Ishikawa (cell line): ENCODE data around the gene WNT4.

Experiments
- CEBPB ChIP-seq: IDR thresholded peaks from 2 replicates; pipeline ENCODE4 v1.6.1; 2012
- CREB1 ChIP-seq: IDR thresholded peaks from 2 replicates; pipeline ENCODE4 v1.6.1; 2012; ENCODE audit warnings: low read depth
- EGR1 ChIP-seq: IDR thresholded peaks from 2 replicates; pipeline ENCODE4 v1.6.1; 2012
- EP300 ChIP-seq: IDR thresholded peaks from 2 replicates; pipeline ENCODE4 v1.6.1; 2012; ENCODE audit warnings: borderline replicate concordance
- FOXM1 ChIP-seq: IDR thresholded peaks from 2 replicates; pipeline ENCODE4 v1.6.1; 2012; ENCODE audit warnings: low read depth, borderline replicate concordance
- MAX ChIP-seq: IDR thresholded peaks from 2 replicates; pipeline ENCODE4 v1.6.1; 2012
- NFIC ChIP-seq: IDR thresholded peaks from 2 replicates; pipeline ENCODE4 v1.6.1; 2012
- RAD21 ChIP-seq: IDR thresholded peaks from 2 replicates; pipeline ENCODE4 v1.6.1; 2012; ENCODE audit warnings: low read depth
- REST ChIP-seq: IDR thresholded peaks from 2 replicates; pipeline ENCODE4 v1.6.1; 2012; ENCODE audit warnings: low read depth, mild to moderate bottlenecking
- TAF1 ChIP-seq: IDR thresholded peaks from 2 replicates; pipeline ENCODE4 v1.6.1; 2012; ENCODE audit warnings: low read depth, mild to moderate bottlenecking
- TCF12 ChIP-seq: IDR thresholded peaks from 2 replicates; pipeline ENCODE4 v1.6.1; 2012; ENCODE audit warnings: low read depth
- TEAD4 ChIP-seq: IDR thresholded peaks from 2 replicates; pipeline ENCODE4 v1.6.1; 2012
- USF1 ChIP-seq: IDR thresholded peaks from 2 replicates; pipeline ENCODE4 v1.6.1; 2012
- YY1 ChIP-seq: IDR thresholded peaks from 2 replicates; pipeline ENCODE4 v1.6.1; 2012; ENCODE audit warnings: low read depth
- ZBTB7A ChIP-seq: IDR thresholded peaks from 2 replicates; pipeline ENCODE4 v1.6.1; 2012; ENCODE audit warnings: low read depth

WNT4 gene

GRCh38 chr1:22123071-22123390, 19.9 kb downstream of the WNT4 start:
- no peak for TF ChIP-seq REST
- TF ChIP-seq EGR1: no peak

GRCh38 chr1:22122273-22123070, 20.4 kb downstream of the WNT4 start:
- no peak for TF ChIP-seq REST

- TF ChIP-seq RAD21: no peak
- no peak for TF ChIP-seq FOXM1
- no peak for TF ChIP-seq CEBPB
- no peak for TF ChIP-seq NFIC
- no peak for TF ChIP-seq EGR1
- no peak for TF ChIP-seq TEAD4
- TF ChIP-seq YY1: no peak
- TF ChIP-seq TCF12: no peak
- TF ChIP-seq TAF1: no peak
- TF ChIP-seq ZBTB7A: no peak
- no peak for TF ChIP-seq CREB1
- no peak for TF ChIP-seq USF1
- TF ChIP-seq MAX: no peak
- no peak for TF ChIP-seq EP300
- TF ChIP-seq REST: no peak
Measured at GRCh38 chr1:22121421-22121911, 21.4 kb downstream of the WNT4 start.

GRCh38 chr1:22120469-22120790, 22.5 kb downstream of the WNT4 start:
- TF ChIP-seq TAF1: no peak

- TF ChIP-seq ZBTB7A (no peak), EP300 (no peak), FOXM1 (no peak)
Measured at GRCh38 chr1:22119626-22120468, 23.1 kb downstream of the WNT4 start.

GRCh38 chr1:22118291-22118992, 24.5 kb downstream of the WNT4 start:
- no peak for TF ChIP-seq EP300
- TF ChIP-seq ZBTB7A: no peak
- TF ChIP-seq CREB1: no peak
- no peak for TF ChIP-seq NFIC
- no peak for TF ChIP-seq FOXM1
- no peak for TF ChIP-seq TAF1
- no peak for TF ChIP-seq CEBPB
- no peak for TF ChIP-seq YY1
- no peak for TF ChIP-seq TEAD4
- no peak for TF ChIP-seq TCF12
- no peak for TF ChIP-seq RAD21
